Esophagus squamous epithelium (tissue), 5 donors: Measurements from ENCODE around the gene SCGB1D1. TPM values are rescaled to one million over a fixed set of nuclear protein-coding genes. Genes with fewer than 3 reads are reported as not detected.
"Not testable (repeated sequence)": the region's sequence is repeated elsewhere in the genome, so short reads cannot be mapped to it uniquely, and the experiment has no call there.

Source experiments
- DNase-seq: peaks from one replicate; lab custom pipeline; 2025; lab: John Stamatoyannopoulos, UW
- H3K27ac ChIP-seq, 4 donors: fragments of 200-600 bp; sonication (generic); one replicate each; pipeline ENCODE4 v1.5.1; 2016 to 2019; ENCODE audit warnings: mild to moderate bottlenecking in 1 of 4
- H3K27me3 ChIP-seq, 4 donors: fragments of 200-600 bp; sonication (generic); 1 replicate in 3 of 4; 2 replicates in 1 of 4; pipeline versions ENCODE4 v1.5.1 to v1.6.0; 2017 to 2021; ENCODE audit warnings: antibody characterized with exemption in 1 of 4
- H3K36me3 ChIP-seq, 3 donors: fragments of 200-600 bp; sonication (generic); one replicate each; pipeline ENCODE4 v1.5.1; 2016 to 2019
- H3K4me1 ChIP-seq, 3 donors: fragments of 200-600 bp; sonication (generic); one replicate each; pipeline ENCODE4 v1.5.1; 2017 to 2019
- H3K4me3 ChIP-seq, 4 donors: fragments of 200-600 bp; sonication (generic); 1 replicate in 3 of 4; 2 replicates in 1 of 4; pipeline ENCODE4 v1.5.1; 2016 to 2019; ENCODE audit warnings: mild to moderate bottlenecking in 2 of 4, moderate library complexity in 1 of 4
- H3K9me3 ChIP-seq, 3 donors: fragments of 200-600 bp; sonication (generic); one replicate each; pipeline ENCODE4 v1.5.1; 2016 to 2019
- POLR2A ChIP-seq, 4 donors: fragments of 450-650 bp; IDR thresholded peaks; one replicate each; pipeline ENCODE4 v1.6.1; 2017; ENCODE audit warnings: antibody characterized with exemption in 4 of 4, mild to moderate bottlenecking in 4 of 4, moderate library complexity in 3 of 4
- WGBS, 2 donors: methylation state at CpG; one replicate each; pipeline ENCODE4 v1.1.5; 2018; 5-methylcytosine and 5-hydroxymethylcytosine counted together
- intact Hi-C: fragments of 100-400 bp; cut with DNase I; formaldehyde crosslinking; loops from one replicate; pipeline ENCODE4 v1.15.0; 2022
- total RNA-seq, 4 donors: library from RNA; depleted of rRNA; stranded (reverse); fragments of >200 nt; gene quantifications; one replicate each; pipeline ENCODE4 v1.1.0, GENCODE V29; 2016
- TF ChIP-seq, protein P1 (sequence below), 6 experiments: fragments of 450-650 bp in 4 of 6; fragments of 200-600 bp in 2 of 6; sonication (generic) in 2 of 6; IDR thresholded peaks; one replicate each; pipeline ENCODE4 v1.5.1; 2016 to 2019; ENCODE audit warnings: antibody characterized with exemption in 6 of 6, mild to moderate bottlenecking in 4 of 6, moderate library complexity in 4 of 6
- donor health status: DM: yes; HTN: yes; CAD: no.

Gene SCGB1D1
- total RNA-seq, 4 donors from 2014 or later: not detected

DNA sequence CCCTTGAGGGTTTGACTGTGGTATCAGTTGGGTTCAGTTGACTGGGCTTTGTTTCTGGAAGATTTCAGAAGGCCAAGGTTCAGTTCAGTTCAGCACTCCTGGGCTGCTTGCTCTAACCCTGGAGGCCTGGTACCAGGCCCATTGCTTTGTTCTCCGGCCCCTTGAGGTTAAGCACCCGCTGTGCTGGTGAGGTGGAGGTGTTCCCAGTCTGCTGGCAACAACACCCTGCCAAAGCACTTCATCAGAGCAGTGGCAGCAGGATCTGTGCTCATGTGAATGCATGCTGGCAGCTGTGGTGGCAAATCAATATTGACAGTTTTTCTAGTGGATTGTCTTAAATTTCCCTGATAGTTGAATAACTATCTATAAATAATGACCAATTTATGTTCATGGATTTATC is 3.8 kb upstream of the SCGB1D1 start:
- H3K4me3 ChIP-seq: no peak overlapping the region
- 20 to 27% methylated on average over 1 to 2 of the region's 2 CpGs for WGBS, 2 donors
- no peaks in the 10 kb centered on the region for H3K36me3 ChIP-seq
- no peaks in the 10 kb centered on the region for H3K4me1 ChIP-seq
- no peak overlapping the region for H3K27ac ChIP-seq
- TF ChIP-seq, protein P1, sequence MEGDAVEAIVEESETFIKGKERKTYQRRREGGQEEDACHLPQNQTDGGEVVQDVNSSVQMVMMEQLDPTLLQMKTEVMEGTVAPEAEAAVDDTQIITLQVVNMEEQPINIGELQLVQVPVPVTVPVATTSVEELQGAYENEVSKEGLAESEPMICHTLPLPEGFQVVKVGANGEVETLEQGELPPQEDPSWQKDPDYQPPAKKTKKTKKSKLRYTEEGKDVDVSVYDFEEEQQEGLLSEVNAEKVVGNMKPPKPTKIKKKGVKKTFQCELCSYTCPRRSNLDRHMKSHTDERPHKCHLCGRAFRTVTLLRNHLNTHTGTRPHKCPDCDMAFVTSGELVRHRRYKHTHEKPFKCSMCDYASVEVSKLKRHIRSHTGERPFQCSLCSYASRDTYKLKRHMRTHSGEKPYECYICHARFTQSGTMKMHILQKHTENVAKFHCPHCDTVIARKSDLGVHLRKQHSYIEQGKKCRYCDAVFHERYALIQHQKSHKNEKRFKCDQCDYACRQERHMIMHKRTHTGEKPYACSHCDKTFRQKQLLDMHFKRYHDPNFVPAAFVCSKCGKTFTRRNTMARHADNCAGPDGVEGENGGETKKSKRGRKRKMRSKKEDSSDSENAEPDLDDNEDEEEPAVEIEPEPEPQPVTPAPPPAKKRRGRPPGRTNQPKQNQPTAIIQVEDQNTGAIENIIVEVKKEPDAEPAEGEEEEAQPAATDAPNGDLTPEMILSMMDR (IDR thresholded peaks at IDR 0.05): no peak
- TF ChIP-seq POLR2A (IDR thresholded peaks at IDR 0.05): no peak
- H3K9me3 ChIP-seq: no peaks in the 10 kb centered on the region
- intact Hi-C loops: no loop called here
- peaks cover 0 to 67% (median 0%) of the 10 kb centered on the region in 4 donors for H3K27me3 ChIP-seq
- DNase-seq: no peak

DNA sequence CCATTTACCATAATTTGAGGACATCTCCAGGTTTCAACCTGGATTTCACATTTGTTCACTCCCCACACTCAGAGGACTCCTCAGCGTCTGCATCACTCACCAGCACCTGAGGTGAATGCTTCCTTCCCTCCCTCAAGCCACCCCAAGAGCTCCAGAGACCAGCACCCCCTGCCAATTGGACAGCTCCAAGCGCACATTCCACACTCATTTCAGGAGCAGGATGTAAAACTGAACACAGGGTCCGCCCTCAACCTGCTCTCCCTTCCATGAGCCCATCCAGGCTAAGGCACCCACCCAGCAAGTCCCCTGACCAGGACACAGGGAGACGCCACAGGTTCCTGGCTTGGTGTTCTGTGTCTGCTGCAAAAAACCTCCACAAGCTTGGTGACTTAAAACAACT is 3.9 kb downstream of the SCGB1D1 start:
- no peaks in the 10 kb centered on the region for H3K4me1 ChIP-seq
- no peaks in the 10 kb centered on the region for H3K36me3 ChIP-seq
- no peaks in the 10 kb centered on the region for H3K9me3 ChIP-seq
- no peak overlapping the region for H3K4me3 ChIP-seq
- peaks cover 0 to 73% (median 0%) of the 10 kb centered on the region in 4 donors for H3K27me3 ChIP-seq
- intact Hi-C loops: no loop called here
- WGBS, 2 donors: 35 to 84% methylated on average over 4 of the region's 4 CpGs
- DNase-seq: no peak
- TF ChIP-seq, protein P1 (IDR thresholded peaks at IDR 0.05): no peak
- no peak for TF ChIP-seq POLR2A (IDR thresholded peaks at IDR 0.05)
- no peak overlapping the region for H3K27ac ChIP-seq

DNA sequence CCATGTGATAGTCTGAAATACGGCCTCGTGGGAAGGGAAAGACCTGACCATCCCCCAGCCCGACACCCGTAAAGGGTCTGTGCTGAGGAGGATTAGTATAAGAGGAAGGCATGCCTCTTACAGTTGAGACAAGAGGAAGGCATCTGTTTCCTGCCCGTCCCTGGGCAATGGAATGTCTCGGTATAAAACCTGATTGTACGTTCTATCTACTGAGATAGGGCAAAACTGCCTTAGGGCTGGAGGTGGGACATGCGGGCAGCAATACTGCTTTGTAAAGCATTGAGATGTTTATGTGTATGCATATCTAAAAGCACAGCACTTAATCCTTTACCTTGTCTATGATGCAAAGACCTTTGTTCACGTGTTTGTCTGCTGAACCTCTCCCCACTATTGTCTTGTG is 5.0 kb downstream of the SCGB1D1 start:
- H3K4me1 ChIP-seq, intact Hi-C loops, H3K9me3 ChIP-seq, H3K4me3 ChIP-seq, H3K27ac ChIP-seq, H3K36me3 ChIP-seq, DNase-seq: not testable (repeated sequence)
- H3K27me3 ChIP-seq: peaks cover 0 to 71% (median 0%) of the 10 kb centered on the region in 4 donors
- 35% methylated on average over 2 of the region's 9 CpGs; no CpG with 5 or more reads in 1 of the 2 donors for WGBS, 2 donors

DNA sequence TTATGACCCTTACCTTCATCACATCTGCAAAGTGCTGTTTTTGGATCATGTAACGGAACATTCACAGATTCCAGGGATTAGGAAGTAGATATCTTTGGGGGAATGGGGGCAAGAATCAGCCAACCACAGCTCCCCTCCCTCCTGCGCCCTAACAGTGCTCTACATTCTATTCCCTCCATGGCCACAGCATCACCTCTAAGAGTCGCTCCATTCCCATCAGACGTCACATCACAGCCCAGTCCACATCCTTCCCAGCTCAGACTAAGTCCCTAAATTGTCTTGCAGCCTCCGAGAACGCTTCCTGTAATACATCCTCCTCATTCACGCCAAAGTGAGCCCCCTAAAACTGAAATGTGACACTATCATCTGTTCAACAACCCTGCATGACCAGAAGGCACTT is 5.9 kb downstream of the SCGB1D1 start:
- 67 to 71% methylated on average over 7 of the region's 7 CpGs for WGBS, 2 donors

DNA sequence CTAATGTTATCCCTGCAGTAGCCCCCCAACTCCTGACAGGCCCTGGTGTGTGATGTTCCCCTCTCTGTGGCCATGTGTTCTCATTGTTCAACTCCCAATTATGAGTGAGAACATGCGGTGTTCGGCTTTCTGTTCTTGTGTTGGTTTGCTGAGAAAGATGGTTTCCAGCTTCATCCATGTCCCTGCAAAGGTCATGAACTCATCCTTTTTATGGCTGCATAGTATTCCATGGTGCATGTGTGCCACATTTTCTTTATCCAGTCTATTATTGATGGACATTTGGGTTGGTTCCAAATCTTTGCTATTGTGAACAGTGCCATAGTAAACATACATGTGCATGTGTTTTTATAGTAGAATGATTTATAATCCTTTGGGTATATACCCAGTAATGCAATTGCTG is 7.4 kb downstream of the SCGB1D1 start:
- H3K36me3 ChIP-seq, DNase-seq, H3K4me1 ChIP-seq, H3K9me3 ChIP-seq, H3K4me3 ChIP-seq, H3K27ac ChIP-seq, intact Hi-C loops: not testable (repeated sequence)
- H3K27me3 ChIP-seq: peaks cover 0 to 62% (median 0%) of the 10 kb centered on the region in 4 donors
- WGBS, 2 donors: 71 to 97% methylated on average over 2 of the region's 2 CpGs

More for the DNA sequence above, 5.9 kb downstream of the SCGB1D1 start:
- intact Hi-C loops: no loop called here
- Histone ChIP-seq H3K27me3 (peaks cover 0 to 71% (median 0%) of the 10 kb centered on the region in 4 donors), H3K36me3 (no peaks in the 10 kb centered on the region), H3K9me3 (no peaks in the 10 kb centered on the region), H3K4me1 (no peaks in the 10 kb centered on the region), H3K4me3 (no peak overlapping the region), H3K27ac (no peak overlapping the region)
- no peak for TF ChIP-seq POLR2A (IDR thresholded peaks at IDR 0.05)
- TF ChIP-seq, protein P1 (IDR thresholded peaks at IDR 0.05): no peak
- DNase-seq: no peak

DNA sequence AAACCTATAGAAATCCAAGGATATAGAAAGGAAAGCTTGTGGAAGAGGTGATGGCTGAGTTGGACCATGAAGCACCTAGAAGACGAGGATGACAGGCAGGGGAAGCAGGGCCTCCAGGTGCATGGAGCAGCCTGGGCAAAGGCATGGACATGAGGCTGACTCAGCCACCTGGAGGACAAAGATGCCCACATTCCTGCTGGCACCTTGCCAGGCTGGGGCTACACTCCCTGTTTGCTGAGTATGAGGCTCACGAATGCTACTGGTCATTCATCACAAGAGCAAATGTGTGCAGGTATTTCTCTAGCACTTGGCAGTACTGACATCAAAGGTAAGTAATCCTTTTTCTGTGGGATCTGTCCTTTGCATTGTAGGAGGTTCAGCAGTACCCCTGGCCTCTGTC is 11.4 kb downstream of the SCGB1D1 start:
- no peak for TF ChIP-seq POLR2A (IDR thresholded peaks at IDR 0.05)
- TF ChIP-seq, protein P1 (IDR thresholded peaks at IDR 0.05): no peak
- H3K4me1 ChIP-seq: peaks cover 0 to 5% (median 0%) of the 10 kb centered on the region in 3 donors
- no peaks in the 10 kb centered on the region for H3K9me3 ChIP-seq
- H3K36me3 ChIP-seq: no peaks in the 10 kb centered on the region
- H3K27me3 ChIP-seq: peaks cover 0 to 36% (median 0%) of the 10 kb centered on the region in 4 donors
- WGBS, 2 donors: 49 to 61% methylated on average over 2 of the region's 2 CpGs
- H3K4me3 ChIP-seq: no peak overlapping the region
- DNase-seq: no peak
- intact Hi-C loops: no loop called here
- no peak overlapping the region for H3K27ac ChIP-seq
